CD4-positive, alpha-beta T cell treated with Interleukin-2 at 100 ng/mL for 4 hours (primary cell): ENCODE measurements around the gene ANKRD62.
"Not testable (repeated sequence)": the region's sequence is repeated elsewhere in the genome, so short reads cannot be mapped to it uniquely, and the experiment has no call there.

Source experiments
- DNase-seq: peaks from one replicate; pipeline ENCODE4 v3.0.0-alpha.2; 2020; ENCODE audit warnings: low spot score

ANKRD62 gene

GRCh38 chr18:12066910-12067511 is 26.6 kb upstream of the ANKRD62 start:
- DNase-seq = no peak

- no peak for DNase-seq
Observed at GRCh38 chr18:12067671-12068070, 26.0 kb upstream of the ANKRD62 start.

- DNase-seq = not testable (repeated sequence)
Observed at GRCh38 chr18:12068316-12068949, 25.2 kb upstream of the ANKRD62 start.

GRCh38 chr18:12068950-12069320 is 24.7 kb upstream of the ANKRD62 start:
- DNase-seq = no peak

- not testable (repeated sequence) for DNase-seq
Observed at GRCh38 chr18:12071066-12071465, 22.6 kb upstream of the ANKRD62 start.

GRCh38 chr18:12072996-12073395 is 20.6 kb upstream of the ANKRD62 start:
- no peak for DNase-seq

GRCh38 chr18:12074736-12075135 is 18.9 kb upstream of the ANKRD62 start:
- DNase-seq = no peak

- DNase-seq = no peak
Observed at GRCh38 chr18:12076424-12077140, 17.1 kb upstream of the ANKRD62 start.

GRCh38 chr18:12077994-12078393 is 15.6 kb upstream of the ANKRD62 start:
- DNase-seq = not testable (repeated sequence)

GRCh38 chr18:12079491-12080237 is 14.0 kb upstream of the ANKRD62 start:
- no peak for DNase-seq

GRCh38 chr18:12085136-12085535 is 8.5 kb upstream of the ANKRD62 start:
- no peak for DNase-seq

- DNase-seq = no peak
Observed at GRCh38 chr18:12085786-12086185, 7.9 kb upstream of the ANKRD62 start.

GRCh38 chr18:12086249-12086648 is 7.4 kb upstream of the ANKRD62 start:
- DNase-seq = no peak

- DNase-seq = no peak
Observed at GRCh38 chr18:12086677-12087470, 6.8 kb upstream of the ANKRD62 start.

- no peak for DNase-seq
Observed at GRCh38 chr18:12087471-12088025, 6.1 kb upstream of the ANKRD62 start.

GRCh38 chr18:12088096-12088495 is 5.5 kb upstream of the ANKRD62 start:
- DNase-seq = no peak

GRCh38 chr18:12088731-12089375 is 4.8 kb upstream of the ANKRD62 start:
- DNase-seq = no peak

- no peak for DNase-seq
Observed at GRCh38 chr18:12091538-12092141, 2.0 kb upstream of the ANKRD62 start.

GRCh38 chr18:12092398-12093229 is 1.0 kb upstream of the ANKRD62 start:
- DNase-seq = no peak

GRCh38 chr18:12098374-12098773 is 4.7 kb downstream of the ANKRD62 start:
- no peak for DNase-seq
